GM18505 (cell line): ENCODE results near the gene NPFFR1.

Experiments used
- ATAC-seq: cut with Tn5 transposase; IDR thresholded peaks from one replicate; pipeline ENCODE4 v1.9.1; 2021; ENCODE audit not compliant: unreplicated experiment
- POLR2A ChIP-seq: IDR thresholded peaks from 4 replicates; pipeline ENCODE4 v1.6.1; 2011; ENCODE audit warnings: borderline replicate concordance; ENCODE audit not compliant: insufficient read depth, insufficient read length; ENCODE audit errors: extremely low read depth

NPFFR1 gene

DNA sequence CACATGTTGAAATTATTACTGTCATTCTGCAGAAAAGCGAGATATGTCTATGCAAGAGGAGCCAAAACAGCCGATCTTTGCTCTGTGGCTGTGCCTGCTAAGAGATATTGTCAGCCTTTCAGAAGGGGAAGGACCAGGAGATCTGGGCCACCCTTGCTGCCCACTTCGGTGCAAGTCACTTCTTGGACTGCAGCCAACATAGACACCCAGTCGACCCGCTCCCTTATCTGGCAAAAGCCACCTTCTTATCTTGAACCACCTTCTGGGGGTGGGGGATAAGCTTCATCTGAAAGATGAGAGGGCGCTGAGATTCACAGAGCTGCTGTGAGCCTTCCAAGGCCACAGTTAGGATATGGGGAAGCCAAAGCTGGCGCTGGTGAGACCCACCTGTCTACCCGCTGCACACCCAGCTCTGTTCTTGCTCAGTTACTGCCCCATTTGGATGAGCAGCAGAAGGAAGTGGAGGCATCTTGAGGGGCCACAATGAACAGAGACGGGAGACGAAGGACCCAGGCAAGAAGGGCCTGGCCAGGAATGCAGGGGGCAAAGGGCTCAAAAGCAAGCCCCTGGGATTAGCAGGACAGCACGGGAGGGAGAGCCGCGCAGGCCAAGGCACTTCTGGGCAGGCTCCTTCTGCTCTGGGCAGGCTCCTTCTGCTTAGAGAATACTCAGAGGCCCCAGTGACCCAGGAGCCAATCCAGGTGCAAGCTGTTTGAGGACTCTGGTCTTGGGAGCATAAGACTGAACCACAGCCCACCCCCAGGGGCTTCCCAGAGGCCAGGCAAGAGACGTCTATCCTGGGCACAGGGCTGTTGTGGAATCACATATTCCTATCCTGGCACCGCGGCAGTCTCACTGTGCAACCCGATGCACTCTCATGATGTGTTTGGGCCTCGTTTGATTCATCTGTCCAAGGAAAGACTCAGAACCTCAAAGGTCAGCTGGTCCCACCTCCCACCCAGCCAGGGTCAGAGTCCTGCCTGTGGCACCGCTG lies 38.4 kb upstream of the NPFFR1 start:
- no peak for ATAC-seq
- no peak for TF ChIP-seq POLR2A

DNA sequence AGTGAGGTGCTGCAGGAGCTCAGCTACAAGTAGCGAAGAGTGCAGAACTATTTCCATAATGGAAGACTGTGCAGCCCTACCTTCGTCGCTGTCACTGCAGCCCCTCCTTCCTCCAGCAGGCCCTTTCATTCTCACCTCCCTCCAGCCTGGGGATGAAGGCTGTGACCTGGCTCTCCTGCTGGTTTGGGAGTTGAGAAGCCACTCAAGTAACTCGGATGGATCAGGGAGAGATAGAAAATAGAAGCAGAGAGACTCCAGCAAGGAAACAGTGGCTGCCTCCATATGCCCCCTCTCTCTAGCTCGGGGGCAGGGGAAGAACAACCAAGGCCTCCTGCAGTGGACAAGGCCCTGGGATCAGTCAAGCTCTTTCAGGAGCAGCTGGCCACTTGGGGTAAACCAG lies 37.4 kb upstream of the NPFFR1 start:
- no peak for TF ChIP-seq POLR2A

DNA sequence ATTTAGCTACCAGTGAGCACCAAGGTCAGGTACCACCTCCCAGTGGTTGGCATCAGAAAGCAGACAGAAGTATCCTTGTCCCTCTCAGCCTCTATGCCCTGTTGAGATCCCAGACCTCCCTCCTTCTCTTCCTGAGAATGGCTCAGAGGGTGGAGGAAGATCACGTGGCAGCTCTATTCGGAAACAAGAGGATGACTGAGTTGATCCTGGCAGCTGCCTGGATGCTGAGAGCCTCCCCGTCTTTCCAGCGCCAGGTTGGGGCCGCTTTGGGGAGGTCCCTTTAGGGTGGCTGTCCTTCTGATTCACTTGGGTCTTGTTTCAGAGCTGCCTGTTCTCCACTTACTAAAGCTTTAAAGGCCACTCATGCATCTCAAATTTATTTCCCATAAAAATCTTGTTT lies 36.9 kb upstream of the NPFFR1 start:
- no peak for TF ChIP-seq POLR2A
- ATAC-seq = no peak

More for the DNA sequence above, 37.4 kb upstream of the NPFFR1 start:
- no peak for ATAC-seq

DNA sequence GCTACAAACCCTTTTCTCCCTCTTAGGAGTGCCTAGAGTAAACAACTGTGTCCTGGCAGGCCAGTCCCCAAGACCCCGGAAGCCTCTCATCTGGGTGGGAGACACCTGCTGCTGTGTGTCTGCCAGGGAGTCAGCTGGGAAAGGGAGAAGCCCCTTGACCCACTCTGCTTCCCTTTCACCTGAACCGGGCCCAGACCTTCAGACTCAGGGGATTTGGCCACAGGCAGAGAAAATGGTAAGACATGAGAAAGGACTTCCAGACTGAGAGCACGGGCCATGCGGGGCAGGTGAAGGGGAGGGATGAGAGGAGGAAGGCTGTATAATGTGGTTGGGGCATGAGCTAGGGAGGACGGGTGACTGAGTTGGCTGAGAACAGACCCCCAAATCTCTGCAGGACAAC lies 36.0 kb upstream of the NPFFR1 start:
- TF ChIP-seq POLR2A = no peak
- no peak for ATAC-seq

DNA sequence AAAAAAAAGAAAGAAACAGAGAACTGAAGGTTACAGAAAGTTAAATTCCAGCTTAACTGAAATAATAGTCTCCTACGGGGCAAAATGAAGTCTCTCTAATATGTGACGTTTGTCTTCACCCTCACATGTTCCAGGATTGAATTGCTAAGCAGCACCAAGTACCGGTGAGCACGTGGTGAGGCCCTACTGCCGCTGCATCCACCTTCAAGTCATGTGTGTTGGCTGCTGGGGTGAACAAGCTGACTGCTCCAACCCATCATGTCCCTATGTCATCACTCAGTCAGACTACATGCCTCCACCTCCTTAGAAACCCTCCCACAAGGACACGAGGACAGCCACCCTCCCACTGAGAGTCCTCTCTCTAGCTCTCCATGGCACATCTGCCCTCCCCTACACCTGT lies 35.4 kb upstream of the NPFFR1 start:
- ATAC-seq = no peak
- no peak for TF ChIP-seq POLR2A

DNA sequence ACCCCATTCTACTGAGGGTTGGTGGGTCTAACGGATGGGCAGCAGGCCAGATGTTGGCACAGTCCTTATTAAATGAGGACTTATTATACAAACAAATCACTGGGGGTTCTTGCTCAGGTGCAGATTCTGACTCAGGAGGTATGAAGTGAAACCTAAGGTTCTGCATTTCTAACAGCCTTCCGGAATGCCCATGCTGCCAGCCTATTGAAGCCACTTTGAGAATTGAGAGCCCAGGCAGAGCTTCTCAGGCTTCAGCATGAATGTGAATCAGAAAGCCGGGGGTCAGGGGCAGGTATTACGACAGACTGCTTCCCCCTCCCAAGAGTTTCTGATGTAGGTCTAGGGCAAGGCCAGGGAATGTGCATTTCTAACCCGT lies 34.1 kb upstream of the NPFFR1 start:
- TF ChIP-seq POLR2A = no peak
- no peak for ATAC-seq

DNA sequence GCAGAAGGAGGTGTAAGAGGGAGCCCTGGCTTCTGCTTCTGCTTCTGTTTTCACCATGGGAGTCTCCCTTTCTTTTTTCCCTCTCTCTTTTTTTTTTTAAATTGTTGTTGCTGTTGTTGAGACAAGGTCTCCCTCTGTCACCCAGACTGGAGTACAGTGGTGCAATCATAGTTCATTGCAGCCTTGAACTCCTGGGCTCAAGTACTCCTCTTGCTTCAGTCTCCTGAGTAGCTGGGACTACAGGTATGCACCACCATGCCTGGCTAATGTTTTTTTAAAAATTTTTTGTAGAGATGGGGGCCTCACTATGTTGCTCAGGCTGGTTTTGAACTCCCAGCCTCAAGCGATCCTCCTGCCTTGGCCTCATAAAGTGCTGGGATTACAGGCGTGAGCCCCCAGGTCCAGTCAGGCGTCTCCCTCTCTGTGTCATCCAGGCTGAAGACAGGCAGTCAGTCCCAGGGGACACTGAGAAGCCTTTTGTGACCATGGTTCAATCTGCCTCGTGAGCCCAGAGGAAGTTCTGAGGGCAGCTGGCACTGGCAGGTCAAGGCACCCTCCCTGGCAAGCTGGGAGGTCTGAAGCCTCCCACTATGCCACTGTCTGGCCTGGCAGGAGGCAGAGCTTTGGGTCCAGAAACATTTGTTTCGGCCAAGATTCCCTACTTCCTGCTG lies 33.6 kb upstream of the NPFFR1 start:
- TF ChIP-seq POLR2A = no peak
- ATAC-seq = no peak

DNA sequence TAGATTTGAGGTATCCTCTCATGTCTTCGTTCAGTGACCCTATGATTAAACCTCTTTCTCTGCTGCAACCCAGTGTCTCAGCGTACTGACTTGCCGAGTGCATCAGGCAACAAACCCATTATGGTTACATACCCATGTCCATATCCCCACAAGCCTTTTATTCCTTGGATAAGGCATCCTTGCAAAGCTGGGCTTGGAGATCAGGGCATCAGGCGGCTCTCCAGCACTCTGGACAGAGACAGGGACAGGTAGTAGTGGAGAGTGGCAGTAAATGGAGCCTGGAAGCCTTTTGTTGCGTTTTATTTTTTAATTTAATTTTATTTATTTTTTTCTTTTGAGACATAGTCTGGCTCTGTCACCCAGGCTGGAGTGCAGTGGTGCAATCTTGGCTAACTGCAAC lies 32.0 kb upstream of the NPFFR1 start:
- ATAC-seq = no peak

DNA sequence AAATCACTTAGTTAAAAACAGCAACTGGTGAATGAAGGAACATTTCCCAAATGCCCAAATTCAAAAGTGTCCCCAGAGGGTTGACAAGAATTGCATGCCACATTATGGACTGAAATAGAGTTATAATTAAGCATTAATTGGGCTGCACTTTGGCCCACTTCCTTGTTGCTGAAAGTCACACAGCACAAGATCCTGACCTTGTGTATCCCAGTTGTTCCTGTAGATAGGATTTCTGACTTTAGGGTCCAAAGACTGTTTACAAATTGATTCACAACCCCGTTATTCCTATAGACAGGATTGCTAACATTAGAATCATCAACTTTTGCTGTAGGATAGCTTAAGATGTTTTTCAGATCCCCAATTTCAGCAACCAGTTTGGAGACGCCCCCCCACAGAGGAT lies 31.5 kb upstream of the NPFFR1 start:
- ATAC-seq = no peak

More for the DNA sequence above, 32.0 kb upstream of the NPFFR1 start:
- no peak for TF ChIP-seq POLR2A

DNA sequence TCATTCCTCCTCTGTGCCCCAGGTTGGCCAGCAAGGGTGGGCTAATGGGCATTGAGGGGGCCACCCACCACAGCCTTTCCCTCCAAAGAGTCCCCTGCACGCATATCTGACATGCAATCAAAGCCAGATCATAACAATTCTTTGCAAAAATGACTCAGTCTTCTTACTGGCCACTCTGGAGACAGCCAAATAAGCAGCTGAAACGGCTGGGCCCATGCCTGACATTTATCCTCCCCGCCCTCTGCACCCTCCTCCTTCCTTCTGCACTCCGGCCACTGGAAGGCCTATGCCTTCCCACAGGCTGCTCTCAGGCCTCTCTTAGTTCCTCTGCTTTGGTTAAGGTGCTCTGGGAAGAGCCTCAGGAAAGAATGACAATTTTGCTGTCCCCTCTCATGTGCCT lies 29.2 kb upstream of the NPFFR1 start:
- TF ChIP-seq POLR2A = no peak
- no peak for ATAC-seq

More for the DNA sequence above, 31.5 kb upstream of the NPFFR1 start:
- no peak for TF ChIP-seq POLR2A

DNA sequence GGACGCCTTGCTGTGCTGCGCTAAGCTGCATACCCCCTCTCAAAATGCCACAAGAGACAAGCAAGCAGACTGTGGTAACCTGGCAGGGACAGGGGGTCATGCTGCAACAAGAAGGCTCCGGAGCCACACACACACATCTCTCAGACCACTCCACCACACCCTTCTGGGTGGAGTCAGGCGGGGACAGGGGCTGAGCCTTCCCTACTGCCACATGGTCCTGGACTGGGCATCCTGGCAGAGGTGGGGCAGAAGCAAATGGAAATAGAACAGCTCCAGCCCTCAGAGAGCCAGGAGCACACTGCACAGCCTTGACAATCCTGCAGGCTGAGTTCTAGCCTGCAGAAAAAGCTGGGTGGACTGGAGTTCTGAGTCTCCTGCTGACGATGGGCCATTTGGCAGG lies 28.4 kb upstream of the NPFFR1 start:
- no peak for TF ChIP-seq POLR2A
- ATAC-seq = no peak

DNA sequence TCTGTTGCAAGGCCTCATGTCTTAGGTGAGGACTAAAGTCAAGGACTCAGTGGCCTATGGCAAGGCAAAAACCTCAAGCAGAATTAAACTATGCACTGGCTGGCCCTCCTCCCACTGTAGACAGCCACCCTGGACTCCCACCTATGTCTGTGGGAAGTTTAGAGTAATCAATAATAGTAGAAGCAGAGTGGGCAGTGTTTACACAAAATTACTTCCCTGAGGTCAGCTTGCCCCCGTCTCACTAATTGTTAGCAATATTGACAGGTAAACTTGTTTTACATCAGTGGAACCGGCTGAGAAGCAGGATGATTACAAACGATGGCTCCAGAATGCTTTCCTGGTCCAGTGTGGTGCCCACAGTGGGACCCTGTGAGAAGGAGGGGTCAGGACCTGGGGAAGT lies 27.9 kb upstream of the NPFFR1 start:
- no peak for TF ChIP-seq POLR2A
- no peak for ATAC-seq

DNA sequence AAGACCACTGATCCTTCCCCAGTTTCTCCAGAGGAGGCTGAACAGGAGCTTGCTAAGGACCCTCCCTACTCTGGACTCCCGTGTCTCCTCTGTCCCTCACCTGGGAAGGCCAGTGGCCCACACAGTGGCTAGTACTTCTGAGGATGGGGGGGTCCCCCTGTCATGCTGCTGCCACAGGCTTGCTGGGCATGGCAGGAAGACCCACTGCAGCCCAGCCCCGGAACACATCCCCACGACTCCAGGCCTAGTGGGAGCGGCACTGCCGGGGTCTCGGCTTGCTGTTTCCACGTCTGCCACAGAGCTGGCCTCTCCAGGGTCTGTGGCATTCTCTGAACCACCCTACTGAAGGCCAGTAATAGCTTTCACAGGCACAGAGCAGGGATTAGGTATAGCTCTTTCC lies 25.9 kb upstream of the NPFFR1 start:
- no peak for TF ChIP-seq POLR2A
- no peak for ATAC-seq
